H1 (cell line): ENCODE measurements around the gene ENAH. TPM values are rescaled to one million over a fixed set of nuclear protein-coding genes. Genes with fewer than 3 reads are reported as not detected.

Experiments
- HDAC6 ChIP-seq: IDR thresholded peaks from one replicate; pipeline ENCODE4 v1.7.1; 2012; ENCODE audit warnings: low read depth, mild to moderate bottlenecking, inconsistent platforms, low read length, moderate library complexity
- MAFK ChIP-seq: IDR thresholded peaks from 2 replicates; pipeline ENCODE4 v1.6.1; 2012; ENCODE audit warnings: low read depth, mild to moderate bottlenecking, improper control_type of control experiment, low read length
- PHF8 ChIP-seq: fragments of 200-600 bp; sonication (generic); conservative IDR thresholded peaks from 2 replicates; pipeline ENCODE4 v1.7.1; 2012; ENCODE audit warnings: low read depth, mild to moderate bottlenecking, inconsistent platforms, low read length, moderate library complexity
- SRF ChIP-seq: IDR thresholded peaks from 2 replicates; pipeline ENCODE4 v1.6.1; 2011; ENCODE audit warnings: mild to moderate bottlenecking, low read depth, low read length, moderate library complexity
- TAF1 ChIP-seq: IDR thresholded peaks from 2 replicates; pipeline ENCODE4 v1.6.1; 2011; ENCODE audit warnings: mild to moderate bottlenecking, low read depth, low read length
- polyA plus RNA-seq, 7 experiments: library from polyadenylated mRNA; depleted of rRNA in 3 of 7; stranded (reverse) in 5 of 7; unstranded in 2 of 7; fragments of >200 nt in 5 of 7; fragments of 200-250 nt in 2 of 7; gene quantifications; 1 replicate in 5 of 7; 2 replicates in 1 of 7; 4 replicates in 1 of 7; pipeline versions ENCODE4 v1.2.1 to v1.2.3, GENCODE V29; 2011 to 2013; ENCODE audit warnings: missing spikeins in 2 of 7, mixed read lengths in 2 of 7
- total RNA-seq: library from RNA; stranded (reverse); fragmentation: NEBNext Ultra II Directional; extraction: Animal tissue kit (Norgen Biotek cat#: 25700); gene quantifications from 2 replicates; pipeline ENCODE4 v1.2.1, GENCODE V29; 2021
- TF ChIP-seq, protein P1 (sequence below): fragments of 300-600 bp; sonication (generic); IDR thresholded peaks from 2 replicates; pipeline ENCODE4 v1.7.1; 2012; ENCODE audit warnings: low read length, moderate library complexity, mild to moderate bottlenecking, inconsistent platforms; ENCODE audit not compliant: insufficient replicate concordance
- TF ChIP-seq, protein P2 (sequence below): IDR thresholded peaks from 2 replicates; pipeline ENCODE4 v1.6.1; 2012; ENCODE audit warnings: inconsistent platforms
- TF ChIP-seq, protein P3 (sequence below): IDR thresholded peaks from 2 replicates; pipeline ENCODE4 v1.6.1; 2011; ENCODE audit warnings: low read depth, mild to moderate bottlenecking, low read length; ENCODE audit not compliant: insufficient read depth

Gene ENAH
- total and polyA plus RNA-seq, 2 of the 8 experiments (the other 6 are each of a cell fraction or from before 2014, with no cell fraction given): 39.1 to 335 TPM

DNA sequence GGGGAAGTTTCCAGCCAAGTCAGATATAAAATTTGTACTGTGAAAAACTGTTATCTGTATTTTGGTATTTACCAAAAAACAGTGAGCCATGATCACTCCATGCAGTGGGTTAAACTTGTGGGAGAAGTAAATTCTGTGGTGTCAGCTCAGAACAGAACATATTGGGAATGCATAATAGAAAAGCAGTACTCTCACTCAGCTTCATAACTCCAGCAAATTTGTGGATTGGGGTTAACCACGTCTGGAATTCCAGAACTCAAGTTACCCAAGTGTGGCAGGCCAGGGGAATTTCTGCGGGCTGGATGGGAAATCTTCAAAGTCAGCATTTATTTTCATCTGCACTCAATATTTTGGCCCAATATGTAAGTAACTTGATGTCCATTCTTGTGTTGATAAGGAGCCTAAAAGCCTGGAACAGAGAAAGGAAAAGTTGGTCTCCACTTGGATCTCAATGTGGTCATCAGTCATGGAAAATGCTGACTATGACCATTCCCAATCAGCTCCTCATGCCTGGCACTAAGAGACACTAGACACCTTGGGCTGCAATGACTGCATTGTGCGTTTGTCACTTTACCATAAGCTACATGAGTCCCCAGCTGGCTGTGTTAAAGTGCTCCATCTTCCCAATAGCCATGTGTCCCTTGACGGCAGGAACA, 39.1 kb upstream of the ENAH start (continued):
- TF ChIP-seq, protein P1, sequence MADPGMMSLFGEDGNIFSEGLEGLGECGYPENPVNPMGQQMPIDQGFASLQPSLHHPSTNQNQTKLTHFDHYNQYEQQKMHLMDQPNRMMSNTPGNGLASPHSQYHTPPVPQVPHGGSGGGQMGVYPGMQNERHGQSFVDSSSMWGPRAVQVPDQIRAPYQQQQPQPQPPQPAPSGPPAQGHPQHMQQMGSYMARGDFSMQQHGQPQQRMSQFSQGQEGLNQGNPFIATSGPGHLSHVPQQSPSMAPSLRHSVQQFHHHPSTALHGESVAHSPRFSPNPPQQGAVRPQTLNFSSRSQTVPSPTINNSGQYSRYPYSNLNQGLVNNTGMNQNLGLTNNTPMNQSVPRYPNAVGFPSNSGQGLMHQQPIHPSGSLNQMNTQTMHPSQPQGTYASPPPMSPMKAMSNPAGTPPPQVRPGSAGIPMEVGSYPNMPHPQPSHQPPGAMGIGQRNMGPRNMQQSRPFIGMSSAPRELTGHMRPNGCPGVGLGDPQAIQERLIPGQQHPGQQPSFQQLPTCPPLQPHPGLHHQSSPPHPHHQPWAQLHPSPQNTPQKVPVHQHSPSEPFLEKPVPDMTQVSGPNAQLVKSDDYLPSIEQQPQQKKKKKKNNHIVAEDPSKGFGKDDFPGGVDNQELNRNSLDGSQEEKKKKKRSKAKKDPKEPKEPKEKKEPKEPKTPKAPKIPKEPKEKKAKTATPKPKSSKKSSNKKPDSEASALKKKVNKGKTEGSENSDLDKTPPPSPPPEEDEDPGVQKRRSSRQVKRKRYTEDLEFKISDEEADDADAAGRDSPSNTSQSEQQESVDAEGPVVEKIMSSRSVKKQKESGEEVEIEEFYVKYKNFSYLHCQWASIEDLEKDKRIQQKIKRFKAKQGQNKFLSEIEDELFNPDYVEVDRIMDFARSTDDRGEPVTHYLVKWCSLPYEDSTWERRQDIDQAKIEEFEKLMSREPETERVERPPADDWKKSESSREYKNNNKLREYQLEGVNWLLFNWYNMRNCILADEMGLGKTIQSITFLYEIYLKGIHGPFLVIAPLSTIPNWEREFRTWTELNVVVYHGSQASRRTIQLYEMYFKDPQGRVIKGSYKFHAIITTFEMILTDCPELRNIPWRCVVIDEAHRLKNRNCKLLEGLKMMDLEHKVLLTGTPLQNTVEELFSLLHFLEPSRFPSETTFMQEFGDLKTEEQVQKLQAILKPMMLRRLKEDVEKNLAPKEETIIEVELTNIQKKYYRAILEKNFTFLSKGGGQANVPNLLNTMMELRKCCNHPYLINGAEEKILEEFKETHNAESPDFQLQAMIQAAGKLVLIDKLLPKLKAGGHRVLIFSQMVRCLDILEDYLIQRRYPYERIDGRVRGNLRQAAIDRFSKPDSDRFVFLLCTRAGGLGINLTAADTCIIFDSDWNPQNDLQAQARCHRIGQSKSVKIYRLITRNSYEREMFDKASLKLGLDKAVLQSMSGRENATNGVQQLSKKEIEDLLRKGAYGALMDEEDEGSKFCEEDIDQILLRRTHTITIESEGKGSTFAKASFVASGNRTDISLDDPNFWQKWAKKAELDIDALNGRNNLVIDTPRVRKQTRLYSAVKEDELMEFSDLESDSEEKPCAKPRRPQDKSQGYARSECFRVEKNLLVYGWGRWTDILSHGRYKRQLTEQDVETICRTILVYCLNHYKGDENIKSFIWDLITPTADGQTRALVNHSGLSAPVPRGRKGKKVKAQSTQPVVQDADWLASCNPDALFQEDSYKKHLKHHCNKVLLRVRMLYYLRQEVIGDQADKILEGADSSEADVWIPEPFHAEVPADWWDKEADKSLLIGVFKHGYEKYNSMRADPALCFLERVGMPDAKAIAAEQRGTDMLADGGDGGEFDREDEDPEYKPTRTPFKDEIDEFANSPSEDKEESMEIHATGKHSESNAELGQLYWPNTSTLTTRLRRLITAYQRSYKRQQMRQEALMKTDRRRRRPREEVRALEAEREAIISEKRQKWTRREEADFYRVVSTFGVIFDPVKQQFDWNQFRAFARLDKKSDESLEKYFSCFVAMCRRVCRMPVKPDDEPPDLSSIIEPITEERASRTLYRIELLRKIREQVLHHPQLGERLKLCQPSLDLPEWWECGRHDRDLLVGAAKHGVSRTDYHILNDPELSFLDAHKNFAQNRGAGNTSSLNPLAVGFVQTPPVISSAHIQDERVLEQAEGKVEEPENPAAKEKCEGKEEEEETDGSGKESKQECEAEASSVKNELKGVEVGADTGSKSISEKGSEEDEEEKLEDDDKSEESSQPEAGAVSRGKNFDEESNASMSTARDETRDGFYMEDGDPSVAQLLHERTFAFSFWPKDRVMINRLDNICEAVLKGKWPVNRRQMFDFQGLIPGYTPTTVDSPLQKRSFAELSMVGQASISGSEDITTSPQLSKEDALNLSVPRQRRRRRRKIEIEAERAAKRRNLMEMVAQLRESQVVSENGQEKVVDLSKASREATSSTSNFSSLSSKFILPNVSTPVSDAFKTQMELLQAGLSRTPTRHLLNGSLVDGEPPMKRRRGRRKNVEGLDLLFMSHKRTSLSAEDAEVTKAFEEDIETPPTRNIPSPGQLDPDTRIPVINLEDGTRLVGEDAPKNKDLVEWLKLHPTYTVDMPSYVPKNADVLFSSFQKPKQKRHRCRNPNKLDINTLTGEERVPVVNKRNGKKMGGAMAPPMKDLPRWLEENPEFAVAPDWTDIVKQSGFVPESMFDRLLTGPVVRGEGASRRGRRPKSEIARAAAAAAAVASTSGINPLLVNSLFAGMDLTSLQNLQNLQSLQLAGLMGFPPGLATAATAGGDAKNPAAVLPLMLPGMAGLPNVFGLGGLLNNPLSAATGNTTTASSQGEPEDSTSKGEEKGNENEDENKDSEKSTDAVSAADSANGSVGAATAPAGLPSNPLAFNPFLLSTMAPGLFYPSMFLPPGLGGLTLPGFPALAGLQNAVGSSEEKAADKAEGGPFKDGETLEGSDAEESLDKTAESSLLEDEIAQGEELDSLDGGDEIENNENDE: no peak
- TF ChIP-seq PHF8 (no peak), HDAC6 (no peak), SRF (no peak), MAFK (no peak), TAF1 (no peak)
- TF ChIP-seq, protein P2, sequence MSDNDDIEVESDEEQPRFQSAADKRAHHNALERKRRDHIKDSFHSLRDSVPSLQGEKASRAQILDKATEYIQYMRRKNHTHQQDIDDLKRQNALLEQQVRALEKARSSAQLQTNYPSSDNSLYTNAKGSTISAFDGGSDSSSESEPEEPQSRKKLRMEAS: no peak
- TF ChIP-seq, protein P3, sequence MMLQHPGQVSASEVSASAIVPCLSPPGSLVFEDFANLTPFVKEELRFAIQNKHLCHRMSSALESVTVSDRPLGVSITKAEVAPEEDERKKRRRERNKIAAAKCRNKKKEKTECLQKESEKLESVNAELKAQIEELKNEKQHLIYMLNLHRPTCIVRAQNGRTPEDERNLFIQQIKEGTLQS: no peak
